ENCODE measurements around the gene NUP133.
"Not testable (repeated sequence)": the region's sequence is repeated elsewhere in the genome, so short reads cannot be mapped to it uniquely, and the experiment has no call there.

NUP133 gene

DNA sequence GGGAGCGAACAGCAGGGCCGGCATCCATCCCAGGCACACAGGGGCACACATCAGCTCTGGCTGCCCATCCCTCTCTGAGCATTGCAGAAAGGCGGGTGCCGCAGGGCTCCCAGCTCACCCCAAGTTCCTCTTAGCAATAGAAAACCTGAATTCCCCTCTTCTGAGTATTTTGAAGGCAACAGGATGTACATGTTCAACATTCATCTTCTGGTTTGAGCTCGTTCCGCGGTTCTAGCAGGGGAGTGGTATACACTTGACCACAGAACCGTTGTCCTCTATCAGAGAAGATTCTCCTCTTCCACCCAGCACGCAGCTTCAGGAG lies 97.8 kb downstream of the NUP133 start:
- TF ChIP-seq POU2F2 (IDR thresholded peaks at IDR 0.05; ENCODE audit: low read depth, low read length) (no peak), SPI1 (IDR thresholded peaks at IDR 0.05; ENCODE audit: low read depth, low read length) (no peak), TAF1 (IDR thresholded peaks at IDR 0.05; ENCODE audit: low read depth, low read length) (no peak), POLR2AphosphoS5 (IDR thresholded peaks at IDR 0.05; ENCODE audit: low read depth, low read length) (no peak), POLR2A (IDR thresholded peaks at IDR 0.05; ENCODE audit: low read depth, low read length) (no peak), PAX5 (IDR thresholded peaks at IDR 0.05; ENCODE audit: insufficient read depth, low read length, severe bottlenecking) (no peak)
- no peak for FAIRE-seq
- DNase-seq (ENCODE audit: insufficient read length, low spot score) = no peak

DNA sequence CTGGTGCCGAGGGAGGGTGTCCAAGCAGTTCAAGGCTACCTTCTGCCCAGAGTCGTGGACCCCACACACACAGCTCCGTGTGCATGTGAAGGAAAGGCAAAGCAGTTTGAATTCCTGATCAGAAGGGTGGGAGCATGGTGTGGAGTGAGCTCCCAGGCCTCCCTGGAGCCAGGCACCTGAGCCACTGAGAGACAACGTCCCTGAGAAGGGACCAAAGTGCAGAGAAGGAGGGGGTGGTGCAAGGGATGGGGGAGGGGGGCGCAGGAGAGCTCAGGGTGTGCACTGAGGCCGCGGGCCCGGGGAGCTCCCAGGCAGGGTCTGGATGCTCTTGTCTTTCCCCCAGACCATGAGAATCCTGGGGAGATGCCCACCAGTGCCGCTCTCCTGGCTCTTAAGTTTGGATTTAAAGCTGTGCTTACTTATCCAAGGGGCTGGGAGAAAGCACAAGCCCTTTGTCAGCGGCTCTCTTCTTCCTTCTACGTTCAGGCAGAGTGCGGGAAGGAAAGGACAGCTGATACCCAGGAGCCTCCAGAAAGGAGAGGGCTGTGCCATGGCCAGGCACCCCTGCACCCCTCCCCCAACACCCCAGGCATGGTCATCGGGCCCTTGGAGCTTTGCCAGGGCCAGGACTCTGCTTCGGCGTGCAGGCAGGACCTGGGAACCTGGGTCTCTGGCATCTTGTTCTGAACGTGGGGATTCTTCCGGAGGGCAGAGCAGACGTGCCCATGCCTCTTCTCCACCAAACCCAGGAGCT lies 98.3 kb downstream of the NUP133 start:
- TF ChIP-seq PAX5 (IDR thresholded peaks at IDR 0.05; ENCODE audit: insufficient read depth, low read length, severe bottlenecking) (no peak), POLR2A (IDR thresholded peaks at IDR 0.05; ENCODE audit: low read depth, low read length) (no peak), POU2F2 (IDR thresholded peaks at IDR 0.05; ENCODE audit: low read depth, low read length) (no peak), SPI1 (IDR thresholded peaks at IDR 0.05; ENCODE audit: low read depth, low read length) (no peak), POLR2AphosphoS5 (IDR thresholded peaks at IDR 0.05; ENCODE audit: low read depth, low read length) (no peak), TAF1 (IDR thresholded peaks at IDR 0.05; ENCODE audit: low read depth, low read length) (no peak)
- FAIRE-seq (no peak), DNase-seq (ENCODE audit: insufficient read length, low spot score) (no peak)

DNA sequence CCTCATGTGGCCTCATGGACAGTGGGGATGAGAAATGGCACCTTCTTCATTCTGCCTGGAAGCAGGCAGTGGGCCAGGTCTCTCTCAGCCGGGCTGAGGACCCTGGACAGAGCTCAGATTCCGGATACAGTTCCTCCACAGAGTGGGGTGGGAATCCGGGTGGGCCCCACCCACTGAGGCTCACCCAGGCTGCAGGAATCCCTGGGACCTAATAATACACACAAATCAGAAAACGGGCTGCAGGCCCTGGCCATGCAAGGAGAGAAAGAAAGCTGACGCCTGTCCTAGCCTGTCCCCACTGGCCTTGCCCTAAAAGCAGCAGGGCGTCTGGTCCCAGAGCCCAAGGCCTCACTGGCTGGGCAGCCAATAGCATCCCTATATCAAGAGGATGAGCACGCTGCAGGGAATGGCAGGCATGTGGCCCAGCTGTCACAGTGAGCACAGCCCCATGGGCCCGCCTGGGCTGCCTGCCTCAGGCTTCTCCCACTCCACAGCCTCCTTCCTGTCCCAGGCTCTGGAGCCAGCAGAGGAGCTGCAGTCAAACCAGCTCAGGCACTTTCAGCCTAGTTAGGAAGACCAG lies 99.6 kb downstream of the NUP133 start:
- DNase-seq (ENCODE audit: insufficient read length, low spot score) (no peak), FAIRE-seq (no peak)
- no peak for TF ChIP-seq PAX5 (IDR thresholded peaks at IDR 0.05; ENCODE audit: insufficient read depth, low read length, severe bottlenecking)
- no peak for TF ChIP-seq TAF1 (IDR thresholded peaks at IDR 0.05; ENCODE audit: low read depth, low read length)
- TF ChIP-seq SPI1 (IDR thresholded peaks at IDR 0.05; ENCODE audit: low read depth, low read length) = no peak
- TF ChIP-seq POU2F2 (IDR thresholded peaks at IDR 0.05; ENCODE audit: low read depth, low read length) = no peak
- TF ChIP-seq POLR2A (IDR thresholded peaks at IDR 0.05; ENCODE audit: low read depth, low read length) = no peak
- TF ChIP-seq POLR2AphosphoS5 (IDR thresholded peaks at IDR 0.05; ENCODE audit: low read depth, low read length) = no peak

GRCh38 chr1:229407206-229408026 lies 100.7 kb downstream of the NUP133 start:
- TF ChIP-seq POLR2A (IDR thresholded peaks at IDR 0.05; ENCODE audit: low read depth, low read length) = no peak
- TF ChIP-seq SPI1 (IDR thresholded peaks at IDR 0.05; ENCODE audit: low read depth, low read length) = no peak
- TF ChIP-seq TAF1 (IDR thresholded peaks at IDR 0.05; ENCODE audit: low read depth, low read length) = no peak
- TF ChIP-seq POLR2AphosphoS5 (IDR thresholded peaks at IDR 0.05; ENCODE audit: low read depth, low read length) = no peak
- TF ChIP-seq PAX5 (IDR thresholded peaks at IDR 0.05; ENCODE audit: insufficient read depth, low read length, severe bottlenecking) = no peak
- no peak for TF ChIP-seq POU2F2 (IDR thresholded peaks at IDR 0.05; ENCODE audit: low read depth, low read length)
- FAIRE-seq = no peak
- no peak for DNase-seq (ENCODE audit: insufficient read length, low spot score)

- no peak for DNase-seq (ENCODE audit: insufficient read length, low spot score)
- TF ChIP-seq TAF1 (IDR thresholded peaks at IDR 0.05; ENCODE audit: low read depth, low read length) (no peak), POLR2A (IDR thresholded peaks at IDR 0.05; ENCODE audit: low read depth, low read length) (no peak), SPI1 (IDR thresholded peaks at IDR 0.05; ENCODE audit: low read depth, low read length) (no peak), POU2F2 (IDR thresholded peaks at IDR 0.05; ENCODE audit: low read depth, low read length) (no peak)
- no peak for FAIRE-seq
Observed at GRCh38 chr1:229406798-229407197, 101.3 kb downstream of the NUP133 start.

GRCh38 chr1:229403573-229403972 lies 104.6 kb downstream of the NUP133 start:
- DNase-seq (ENCODE audit: insufficient read length, low spot score) (no peak), FAIRE-seq (no peak)
- TF ChIP-seq POLR2A (IDR thresholded peaks at IDR 0.05; ENCODE audit: low read depth, low read length) = no peak
- TF ChIP-seq TAF1 (IDR thresholded peaks at IDR 0.05; ENCODE audit: low read depth, low read length) = no peak
- TF ChIP-seq PAX5 (IDR thresholded peaks at IDR 0.05; ENCODE audit: insufficient read depth, low read length, severe bottlenecking) = no peak
- no peak for TF ChIP-seq SPI1 (IDR thresholded peaks at IDR 0.05; ENCODE audit: low read depth, low read length)
- TF ChIP-seq POU2F2 (IDR thresholded peaks at IDR 0.05; ENCODE audit: low read depth, low read length) = no peak

DNA sequence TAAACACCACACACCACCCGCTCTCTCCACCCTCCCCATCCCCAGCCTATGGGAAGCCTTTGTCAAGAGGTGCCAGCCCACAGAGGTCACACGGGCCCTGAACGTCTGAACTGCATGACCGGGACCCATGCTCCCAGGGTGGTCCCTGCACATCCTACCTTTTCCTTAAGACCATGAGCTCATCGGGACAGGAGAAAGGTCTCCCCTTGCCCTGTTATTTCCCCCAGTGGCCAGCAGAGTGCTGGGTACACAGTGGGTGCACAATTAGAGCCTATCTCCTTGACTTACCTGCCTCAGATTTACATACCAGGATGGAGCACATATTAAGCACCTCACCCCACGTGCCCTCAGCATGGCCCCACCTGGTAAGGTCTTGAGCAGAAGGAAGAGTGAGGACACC lies 105.1 kb downstream of the NUP133 start:
- FAIRE-seq = no peak

DNA sequence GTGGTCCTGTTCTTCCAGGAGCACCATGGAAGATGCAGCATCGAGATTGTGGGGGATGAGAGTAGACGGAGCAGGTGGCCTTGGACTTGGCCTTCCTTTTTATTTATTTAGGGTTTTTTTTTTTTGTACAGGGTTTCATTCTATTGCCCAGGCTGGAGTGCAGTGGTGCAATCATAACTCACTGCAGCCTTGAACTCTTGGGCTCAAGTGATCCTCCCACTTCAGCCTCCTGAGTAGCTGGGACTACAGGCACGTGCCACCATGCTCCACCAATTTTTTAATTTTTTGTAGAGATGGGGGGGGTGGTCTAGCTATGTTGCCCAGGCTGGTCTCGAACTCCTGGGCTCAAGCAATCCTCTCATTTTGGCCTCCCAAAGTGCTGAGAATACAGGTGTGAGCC lies 105.8 kb downstream of the NUP133 start:
- FAIRE-seq; DNase-seq (ENCODE audit: insufficient read length, low spot score): not testable (repeated sequence)

More for the DNA sequence above, 105.1 kb downstream of the NUP133 start:
- no peak for TF ChIP-seq SPI1 (IDR thresholded peaks at IDR 0.05; ENCODE audit: low read depth, low read length)
- no peak for TF ChIP-seq PAX5 (IDR thresholded peaks at IDR 0.05; ENCODE audit: insufficient read depth, low read length, severe bottlenecking)
- TF ChIP-seq POLR2A (IDR thresholded peaks at IDR 0.05; ENCODE audit: low read depth, low read length) = no peak
- no peak for TF ChIP-seq POLR2AphosphoS5 (IDR thresholded peaks at IDR 0.05; ENCODE audit: low read depth, low read length)
- no peak for TF ChIP-seq TAF1 (IDR thresholded peaks at IDR 0.05; ENCODE audit: low read depth, low read length)
- no peak for TF ChIP-seq POU2F2 (IDR thresholded peaks at IDR 0.05; ENCODE audit: low read depth, low read length)
- DNase-seq (ENCODE audit: insufficient read length, low spot score) = no peak

DNA sequence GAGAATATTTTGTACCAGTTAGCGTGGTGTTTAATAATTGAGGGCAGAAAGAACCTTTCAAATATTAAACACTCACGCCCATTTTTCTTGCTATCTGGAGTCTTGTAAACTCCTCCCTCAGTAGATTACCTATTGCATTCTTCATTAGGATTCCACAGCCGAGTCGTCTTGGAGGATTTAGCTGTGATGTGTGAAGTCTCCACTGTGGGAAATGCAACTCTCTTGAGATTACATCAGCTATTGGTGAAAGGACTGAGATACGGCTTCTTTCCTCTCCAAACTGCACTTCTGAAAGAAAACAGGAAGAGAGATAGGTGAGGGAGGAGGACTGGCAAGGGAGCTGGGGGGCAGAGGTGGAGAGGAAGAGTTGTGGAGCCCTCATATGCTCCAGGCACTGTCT lies 110.4 kb downstream of the NUP133 start:
- TF ChIP-seq TAF1 (IDR thresholded peaks at IDR 0.05; ENCODE audit: low read depth, low read length) (no peak), POLR2A (IDR thresholded peaks at IDR 0.05; ENCODE audit: low read depth, low read length) (no peak), POLR2AphosphoS5 (IDR thresholded peaks at IDR 0.05; ENCODE audit: low read depth, low read length) (no peak), POU2F2 (IDR thresholded peaks at IDR 0.05; ENCODE audit: low read depth, low read length) (no peak), PAX5 (IDR thresholded peaks at IDR 0.05; ENCODE audit: insufficient read depth, low read length, severe bottlenecking) (no peak), SPI1 (IDR thresholded peaks at IDR 0.05; ENCODE audit: low read depth, low read length) (no peak)
- no peak for FAIRE-seq
- DNase-seq (ENCODE audit: insufficient read length, low spot score) = no peak

All from GM12891 (cell line).